ENCODE measurements around the gene TMBIM1. TPM values are rescaled to one million over a fixed set of nuclear protein-coding genes. Genes with fewer than 3 reads are reported as not detected.
A peak's percentile ranks its signal among the peaks of the same experiment; 100 is the strongest.

TMBIM1 gene
- polyA plus RNA-seq, 1 experiment, result 91.4 TPM

GRCh38 chr2:218293715-218294429 lies 1.6 kb upstream of the TMBIM1 start:
- CTCF ChIA-PET, result interaction anchor here (0.7 to 5.6 kb wide), 5 partner anchors 8 to 101 kb away, joined by 6 to 64 read pairs (median 7); partner anchors contain the start of gene CATIP
- no peak for TF ChIP-seq CTCF (IDR thresholded peaks at IDR 0.05; ENCODE audit: low read depth, low read length)
- POLR2A ChIA-PET, result no interaction called here
- H3K27me3 ChIP-seq (ENCODE audit: control insufficient read depth, insufficient read depth, low read length), result no peaks in the 10 kb centered on the region
- no peak overlapping the region for H3K27ac ChIP-seq (ENCODE audit: low read depth, low read length)
- no peak for DNase-seq (ENCODE audit: low read depth, low spot score)
- no peaks in the 10 kb centered on the region for H3K9me3 ChIP-seq (ENCODE audit: control insufficient read depth, insufficient read depth, low read length)
- H3K4me3 ChIP-seq (ENCODE audit: low read depth, low read length), result no peak overlapping the region

DNA sequence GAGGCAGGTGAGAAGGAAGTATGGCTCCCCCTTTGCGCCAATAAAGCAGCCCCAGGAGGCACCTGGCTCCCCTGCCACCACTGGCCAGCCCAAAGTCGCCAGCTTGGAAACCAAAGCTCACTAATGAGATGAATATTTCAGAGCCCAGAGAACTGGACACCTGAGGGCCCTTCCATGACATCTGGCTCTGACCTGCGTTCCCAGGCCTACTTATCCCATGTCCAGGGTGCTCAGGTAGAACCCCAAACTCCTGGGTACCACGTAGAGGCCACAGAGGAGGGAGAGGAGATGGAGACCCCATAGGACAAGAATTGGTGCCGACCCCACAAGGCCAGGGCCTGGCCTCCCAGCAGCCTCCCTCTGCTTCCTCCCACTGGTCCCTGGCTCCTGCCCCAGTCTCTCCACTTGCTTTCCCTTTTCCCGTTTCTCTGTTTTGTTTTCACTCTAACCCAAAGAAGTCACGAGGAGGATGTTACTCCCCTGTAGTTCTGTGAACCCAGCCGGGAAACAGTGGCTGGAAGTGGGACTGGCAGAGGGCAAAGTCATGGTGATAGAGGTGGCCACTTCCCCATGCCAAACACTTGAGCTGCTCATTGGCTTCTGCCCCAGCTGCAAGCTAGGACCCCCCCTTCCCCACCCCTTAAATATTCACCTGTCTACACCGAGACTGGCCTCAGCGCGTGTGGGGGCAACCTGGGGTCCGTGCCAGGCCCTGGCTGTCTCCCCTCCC lies 820 bp downstream of the TMBIM1 start:
- POLR2A ChIA-PET, result interaction anchor here (2.0 kb wide), 1 partner anchor 105 kb away, joined by 6 read pairs; no protein-coding TSS in a partner anchor

GRCh38 chr2:218290316-218291261 lies 1.7 kb downstream of the TMBIM1 start:
- Histone ChIP-seq H3K9me3 (ENCODE audit: control insufficient read depth, insufficient read depth, low read length) (no peaks in the 10 kb centered on the region), H3K27me3 (ENCODE audit: control insufficient read depth, insufficient read depth, low read length) (no peaks in the 10 kb centered on the region), H3K27ac (ENCODE audit: low read depth, low read length) (peak overlapping the region; percentile 57), H3K4me3 (ENCODE audit: low read depth, low read length) (peak overlapping the region; percentile 81)
- no peak for DNase-seq (ENCODE audit: low read depth, low spot score)
- CTCF ChIA-PET, result interaction anchor here (0.5 to 5.6 kb wide), 6 partner anchors 11 to 193 kb away, joined by 4 to 64 read pairs (median 8); partner anchors contain the start of genes AAMP, CATIP and PNKD
- POLR2A ChIA-PET, result no interaction called here
- TF ChIP-seq CTCF (IDR thresholded peaks at IDR 0.05; ENCODE audit: low read depth, low read length), result no peak

More for the DNA sequence above, 820 bp downstream of the TMBIM1 start:
- no peaks in the 10 kb centered on the region for H3K9me3 ChIP-seq (ENCODE audit: control insufficient read depth, insufficient read depth, low read length)
- CTCF ChIA-PET, result interaction anchor here (0.7 to 5.6 kb wide), 6 partner anchors 10 to 175 kb away, joined by 4 to 64 read pairs (median 10); partner anchors contain the start of genes AAMP, CATIP and PNKD
- no peaks in the 10 kb centered on the region for H3K27me3 ChIP-seq (ENCODE audit: control insufficient read depth, insufficient read depth, low read length)
- no peak for TF ChIP-seq CTCF (IDR thresholded peaks at IDR 0.05; ENCODE audit: low read depth, low read length)
- peak overlapping the region; percentile 81 for H3K4me3 ChIP-seq (ENCODE audit: low read depth, low read length)
- H3K27ac ChIP-seq (ENCODE audit: low read depth, low read length), result peak overlapping the region; percentile 57
- DNase-seq (ENCODE audit: low read depth, low spot score), result no peak

- CTCF ChIA-PET, result interaction anchor here (1.8 to 5.6 kb wide), 4 partner anchors 12 to 177 kb away, joined by 7 to 64 read pairs (median 24); partner anchors contain the start of genes AAMP and PNKD
- POLR2A ChIA-PET, result no interaction called here
- H3K9me3 ChIP-seq (ENCODE audit: control insufficient read depth, insufficient read depth, low read length), result no peaks in the 10 kb centered on the region
- H3K27ac ChIP-seq (ENCODE audit: low read depth, low read length), result peak overlapping the region; percentile 11
- DNase-seq (ENCODE audit: low read depth, low spot score), result no peak
- peak overlapping the region; percentile 34; the same call in 1 of the 2 replicates for H3K4me3 ChIP-seq (ENCODE audit: low read depth, low read length)
- no peaks in the 10 kb centered on the region for H3K27me3 ChIP-seq (ENCODE audit: control insufficient read depth, insufficient read depth, low read length)
- TF ChIP-seq CTCF (IDR thresholded peaks at IDR 0.05; ENCODE audit: low read depth, low read length), result no peak
Observed at GRCh38 chr2:218289639-218290315, 2.5 kb downstream of the TMBIM1 start.
